ENCODE data around the gene THRAP3. TPM values are rescaled to one million over a fixed set of nuclear protein-coding genes. Genes with fewer than 3 reads are reported as not detected.

The THRAP3 gene
- total RNA-seq, 1 donor, result 127 TPM

- peaks cover 53% of the 10 kb centered on the region for H4K20me1 ChIP-seq (ENCODE audit: insufficient read depth, low read length)
- H3K36me3 ChIP-seq (ENCODE audit: insufficient read depth, low read length), result peaks cover 40% of the 10 kb centered on the region
- no peak overlapping the region for H3K27ac ChIP-seq (ENCODE audit: low read depth, low read length)
- no peak for DNase-seq (ENCODE audit: insufficient read length, low spot score, missing footprints)
- peaks cover 7% of the 10 kb centered on the region for H3K4me1 ChIP-seq (ENCODE audit: insufficient read depth, low read length)
- H3K79me2 ChIP-seq (ENCODE audit: insufficient read depth, low read length), result peaks cover 99% of the 10 kb centered on the region
- no peak for TF ChIP-seq CTCF (IDR thresholded peaks at IDR 0.05; ENCODE audit: extremely low read depth, low read depth, low read length)
- no peaks in the 10 kb centered on the region for H3K9me3 ChIP-seq (ENCODE audit: low read depth, low read length)
- H3K4me2 ChIP-seq (ENCODE audit: insufficient read depth, low read length), result no peak overlapping the region
- no peak overlapping the region for H3K4me3 ChIP-seq (ENCODE audit: insufficient read depth, low read length)
- H2AFZ ChIP-seq (ENCODE audit: low read length), result no peak overlapping the region
- H3K27me3 ChIP-seq (ENCODE audit: insufficient read depth, low read length), result no peaks in the 10 kb centered on the region
Observed at GRCh38 chr1:36232212-36233095, 8.2 kb downstream of the THRAP3 start.

- Histone ChIP-seq H2AFZ (ENCODE audit: low read length) (no peak overlapping the region), H3K4me3 (ENCODE audit: insufficient read depth, low read length) (no peak overlapping the region), H4K20me1 (ENCODE audit: insufficient read depth, low read length) (peaks cover 71% of the 10 kb centered on the region), H3K27ac (ENCODE audit: low read depth, low read length) (no peak overlapping the region), H3K4me2 (ENCODE audit: insufficient read depth, low read length) (no peak overlapping the region), H3K9me3 (ENCODE audit: low read depth, low read length) (no peaks in the 10 kb centered on the region), H3K27me3 (ENCODE audit: insufficient read depth, low read length) (no peaks in the 10 kb centered on the region), H3K4me1 (ENCODE audit: insufficient read depth, low read length) (peaks cover 12% of the 10 kb centered on the region), H3K36me3 (ENCODE audit: insufficient read depth, low read length) (peaks cover 27% of the 10 kb centered on the region), H3K79me2 (ENCODE audit: insufficient read depth, low read length) (peaks cover 98% of the 10 kb centered on the region)
- no peak for DNase-seq (ENCODE audit: insufficient read length, low spot score, missing footprints)
- TF ChIP-seq CTCF (IDR thresholded peaks at IDR 0.05; ENCODE audit: extremely low read depth, low read depth, low read length), result no peak
Observed at GRCh38 chr1:36236302-36236701, 12.1 kb downstream of the THRAP3 start.

- Histone ChIP-seq H3K4me1 (ENCODE audit: insufficient read depth, low read length) (peaks cover 11% of the 10 kb centered on the region), H2AFZ (ENCODE audit: low read length) (no peak overlapping the region), H4K20me1 (ENCODE audit: insufficient read depth, low read length) (peaks cover 69% of the 10 kb centered on the region), H3K27me3 (ENCODE audit: insufficient read depth, low read length) (no peaks in the 10 kb centered on the region), H3K9me3 (ENCODE audit: low read depth, low read length) (no peaks in the 10 kb centered on the region), H3K27ac (ENCODE audit: low read depth, low read length) (peak overlapping the region; percentile 49), H3K79me2 (ENCODE audit: insufficient read depth, low read length) (peaks cover 96% of the 10 kb centered on the region), H3K36me3 (ENCODE audit: insufficient read depth, low read length) (peaks cover 32% of the 10 kb centered on the region), H3K4me2 (ENCODE audit: insufficient read depth, low read length) (peak overlapping the region; percentile 43), H3K4me3 (ENCODE audit: insufficient read depth, low read length) (no peak overlapping the region)
- no peak for TF ChIP-seq CTCF (IDR thresholded peaks at IDR 0.05; ENCODE audit: extremely low read depth, low read depth, low read length)
- DNase-seq (ENCODE audit: insufficient read length, low spot score, missing footprints), result peak; percentile 90
Observed at GRCh38 chr1:36238433-36238832, 14.2 kb downstream of the THRAP3 start.

GRCh38 chr1:36239941-36240637 is 15.8 kb downstream of the THRAP3 start:
- Histone ChIP-seq H4K20me1 (ENCODE audit: insufficient read depth, low read length) (peaks cover 62% of the 10 kb centered on the region), H3K27ac (ENCODE audit: low read depth, low read length) (peak overlapping the region; percentile 34), H3K36me3 (ENCODE audit: insufficient read depth, low read length) (peaks cover 27% of the 10 kb centered on the region)

More at GRCh38 chr1:36239941-36240637, 15.8 kb downstream of the THRAP3 start:
- peak; percentile 76 for DNase-seq (ENCODE audit: insufficient read length, low spot score, missing footprints)
- H3K27me3 ChIP-seq (ENCODE audit: insufficient read depth, low read length), result no peaks in the 10 kb centered on the region
- no peak overlapping the region for H2AFZ ChIP-seq (ENCODE audit: low read length)
- H3K79me2 ChIP-seq (ENCODE audit: insufficient read depth, low read length), result peaks cover 93% of the 10 kb centered on the region
- H3K4me3 ChIP-seq (ENCODE audit: insufficient read depth, low read length), result no peak overlapping the region
- H3K4me2 ChIP-seq (ENCODE audit: insufficient read depth, low read length), result no peak overlapping the region
- H3K9me3 ChIP-seq (ENCODE audit: low read depth, low read length), result no peaks in the 10 kb centered on the region
- peaks cover 24% of the 10 kb centered on the region for H3K4me1 ChIP-seq (ENCODE audit: insufficient read depth, low read length)
- no peak for TF ChIP-seq CTCF (IDR thresholded peaks at IDR 0.05; ENCODE audit: extremely low read depth, low read depth, low read length)
